ENCODE results near the gene ZDHHC16. TPM values are rescaled to one million over a fixed set of nuclear protein-coding genes. Genes with fewer than 3 reads are reported as not detected.
"Not testable (repeated sequence)": the region's sequence is repeated elsewhere in the genome, so short reads cannot be mapped to it uniquely, and the experiment has no call there.

The ZDHHC16 gene
- total RNA-seq, 4 donors from 2014 or later, result 1.8 to 31.8 (median 19.0) TPM

DNA sequence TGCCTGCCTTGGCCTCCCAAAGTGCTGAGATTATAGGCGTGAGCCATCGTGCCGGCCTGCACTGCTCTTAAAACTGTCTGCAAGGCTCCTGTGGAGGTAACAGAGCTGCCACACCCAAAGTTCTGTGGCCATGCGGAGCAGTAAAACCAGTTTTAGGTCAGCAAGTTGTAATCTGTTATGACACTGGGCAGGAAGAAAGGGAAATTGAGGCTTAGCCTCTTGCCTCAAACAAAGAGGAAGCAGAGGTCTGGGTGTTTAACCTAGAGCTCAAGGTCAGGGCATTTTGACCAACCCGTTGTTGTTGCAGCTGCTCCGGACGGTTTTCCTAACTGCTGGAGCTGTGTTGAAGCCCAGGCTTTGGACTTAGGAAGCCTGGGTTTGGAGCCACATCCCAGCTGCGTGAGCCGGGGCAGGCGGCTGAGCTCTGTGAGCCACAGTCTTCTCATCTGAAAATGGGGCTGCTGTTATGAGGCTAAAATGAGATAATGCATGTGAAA lies 37.4 kb upstream of the ZDHHC16 start:
- H3K27ac ChIP-seq, result no peak overlapping the region
- intact Hi-C loops (cut with DNase I; ENCODE audit: low total_unique reads), result no loop called here
- no peaks in the 10 kb centered on the region for H3K36me3 ChIP-seq
- DNase-seq, result no peak
- no peaks in the 10 kb centered on the region for H3K9me3 ChIP-seq
- H3K4me1 ChIP-seq, result no peaks in the 10 kb centered on the region
- H3K27me3 ChIP-seq, result no peaks in the 10 kb centered on the region
- H3K4me3 ChIP-seq, result no peak overlapping the region
- TF ChIP-seq POLR2A (IDR thresholded peaks at IDR 0.05), result no peak
- TF ChIP-seq, protein P1, sequence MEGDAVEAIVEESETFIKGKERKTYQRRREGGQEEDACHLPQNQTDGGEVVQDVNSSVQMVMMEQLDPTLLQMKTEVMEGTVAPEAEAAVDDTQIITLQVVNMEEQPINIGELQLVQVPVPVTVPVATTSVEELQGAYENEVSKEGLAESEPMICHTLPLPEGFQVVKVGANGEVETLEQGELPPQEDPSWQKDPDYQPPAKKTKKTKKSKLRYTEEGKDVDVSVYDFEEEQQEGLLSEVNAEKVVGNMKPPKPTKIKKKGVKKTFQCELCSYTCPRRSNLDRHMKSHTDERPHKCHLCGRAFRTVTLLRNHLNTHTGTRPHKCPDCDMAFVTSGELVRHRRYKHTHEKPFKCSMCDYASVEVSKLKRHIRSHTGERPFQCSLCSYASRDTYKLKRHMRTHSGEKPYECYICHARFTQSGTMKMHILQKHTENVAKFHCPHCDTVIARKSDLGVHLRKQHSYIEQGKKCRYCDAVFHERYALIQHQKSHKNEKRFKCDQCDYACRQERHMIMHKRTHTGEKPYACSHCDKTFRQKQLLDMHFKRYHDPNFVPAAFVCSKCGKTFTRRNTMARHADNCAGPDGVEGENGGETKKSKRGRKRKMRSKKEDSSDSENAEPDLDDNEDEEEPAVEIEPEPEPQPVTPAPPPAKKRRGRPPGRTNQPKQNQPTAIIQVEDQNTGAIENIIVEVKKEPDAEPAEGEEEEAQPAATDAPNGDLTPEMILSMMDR (IDR thresholded peaks at IDR 0.05), result no peak

DNA sequence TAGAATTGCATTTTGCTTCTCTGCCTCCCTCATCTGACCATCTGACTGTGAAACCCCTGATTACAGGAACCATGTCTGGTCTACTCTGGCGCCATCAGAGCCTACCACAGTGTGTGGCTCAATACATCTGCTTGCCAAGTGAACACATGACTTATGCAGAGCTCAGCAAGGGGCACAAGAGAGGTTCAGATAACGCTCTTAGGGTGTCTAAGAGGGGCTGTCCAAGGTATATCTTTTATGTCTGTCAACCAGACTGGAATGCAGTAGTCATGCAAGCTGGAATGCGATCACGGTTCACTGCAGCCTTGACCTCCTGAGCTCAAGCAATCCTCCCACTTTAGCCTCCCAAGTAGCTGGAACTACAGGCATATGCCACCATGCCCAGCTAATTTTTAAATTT lies 34.6 kb upstream of the ZDHHC16 start:
- H3K27me3 ChIP-seq, result no peaks in the 10 kb centered on the region
- no peaks in the 10 kb centered on the region for H3K9me3 ChIP-seq
- intact Hi-C loops (cut with DNase I; ENCODE audit: low total_unique reads), result no loop called here
- TF ChIP-seq POLR2A (IDR thresholded peaks at IDR 0.05), result no peak
- TF ChIP-seq, protein P1 (IDR thresholded peaks at IDR 0.05), result no peak
- no peaks in the 10 kb centered on the region for H3K36me3 ChIP-seq
- no peak overlapping the region for H3K27ac ChIP-seq
- no peak for DNase-seq
- H3K4me1 ChIP-seq, result no peaks in the 10 kb centered on the region
- H3K4me3 ChIP-seq, result no peak overlapping the region

DNA sequence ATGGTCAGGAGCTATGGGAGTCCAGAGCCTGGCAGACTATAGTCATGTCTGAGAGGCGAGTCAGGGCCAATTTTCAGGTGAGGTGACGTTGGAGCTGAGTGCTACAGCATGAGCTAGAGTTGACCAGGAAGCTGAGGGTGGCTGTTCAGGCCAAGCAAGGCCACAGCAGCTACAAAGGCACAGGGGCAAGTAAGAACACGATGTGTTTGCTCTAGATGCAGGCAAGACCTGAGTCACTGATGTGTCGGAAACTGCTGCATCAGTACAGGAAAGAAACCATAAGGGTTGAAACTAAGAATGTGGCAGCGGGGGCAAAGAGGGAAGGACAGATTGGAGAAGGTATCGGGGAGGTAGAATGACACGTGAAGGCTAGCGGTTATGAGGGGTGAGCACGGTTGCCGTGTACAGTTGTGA lies 33.1 kb upstream of the ZDHHC16 start:
- no peak overlapping the region for H3K27ac ChIP-seq
- no peak for DNase-seq
- no peak overlapping the region for H3K4me3 ChIP-seq
- no peaks in the 10 kb centered on the region for H3K4me1 ChIP-seq
- TF ChIP-seq POLR2A (IDR thresholded peaks at IDR 0.05), result no peak
- TF ChIP-seq, protein P1 (IDR thresholded peaks at IDR 0.05), result no peak
- no peaks in the 10 kb centered on the region for H3K36me3 ChIP-seq
- H3K27me3 ChIP-seq, result no peaks in the 10 kb centered on the region
- intact Hi-C loops (cut with DNase I; ENCODE audit: low total_unique reads), result no loop called here
- no peaks in the 10 kb centered on the region for H3K9me3 ChIP-seq

DNA sequence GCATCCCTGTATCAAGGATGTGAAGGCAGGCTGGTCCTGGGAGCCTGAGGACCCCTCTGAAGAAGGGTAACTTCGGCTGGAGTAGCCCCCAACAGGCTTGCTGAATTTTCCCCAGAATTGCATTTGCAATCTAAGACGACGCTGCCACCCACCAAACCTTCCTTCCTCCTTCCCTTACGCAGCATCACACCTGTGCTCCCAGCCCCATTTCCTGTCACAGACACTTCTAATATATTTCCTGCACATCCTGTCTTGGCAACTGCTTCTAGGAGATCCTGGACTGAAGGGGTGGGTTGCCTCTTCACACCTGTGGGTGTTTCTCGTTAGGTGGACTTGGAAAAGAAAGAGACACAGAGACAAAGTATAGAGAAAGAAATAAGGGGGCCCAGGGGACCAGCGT lies 29.4 kb upstream of the ZDHHC16 start:
- H3K4me3 ChIP-seq, result no peak overlapping the region
- no peak overlapping the region for H3K27ac ChIP-seq
- H3K36me3 ChIP-seq, result no peaks in the 10 kb centered on the region
- DNase-seq, result no peak
- intact Hi-C loops (cut with DNase I; ENCODE audit: low total_unique reads), result no loop called here
- H3K27me3 ChIP-seq, result no peaks in the 10 kb centered on the region
- peaks cover 0 to 7% of the 10 kb centered on the region in 2 donors for H3K4me1 ChIP-seq
- no peaks in the 10 kb centered on the region for H3K9me3 ChIP-seq
- TF ChIP-seq POLR2A (IDR thresholded peaks at IDR 0.05), result no peak
- TF ChIP-seq, protein P1 (IDR thresholded peaks at IDR 0.05), result no peak

DNA sequence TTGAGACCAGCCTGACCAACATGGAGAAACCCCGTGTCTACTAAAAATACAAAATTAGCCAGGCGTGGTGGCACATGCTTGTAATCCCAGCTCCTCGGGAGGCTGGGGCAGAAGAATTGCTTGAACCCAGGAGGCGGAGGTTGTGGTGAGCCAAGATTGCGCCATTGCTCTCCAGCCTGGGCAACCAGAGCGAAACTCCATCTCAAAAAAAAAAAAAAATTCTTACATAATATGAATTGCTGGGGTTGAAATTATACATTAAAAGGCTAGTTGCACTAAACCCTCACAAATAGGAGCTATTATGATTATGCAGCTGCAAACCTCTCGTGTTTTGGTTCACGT lies 22.2 kb upstream of the ZDHHC16 start:
- H3K36me3 ChIP-seq; H3K27me3 ChIP-seq; H3K9me3 ChIP-seq; H3K27ac ChIP-seq; DNase-seq; H3K4me3 ChIP-seq; H3K4me1 ChIP-seq; intact Hi-C loops (cut with DNase I; ENCODE audit: low total_unique reads): not testable (repeated sequence)

Data from uterus (tissue), 4 donors.